NCI-H1048 (cell line): Measurements from ENCODE around the gene CCDC47.

Experiments
- DNase-seq: peaks from one replicate; lab custom pipeline; 2025; lab: John Stamatoyannopoulos, UW

The CCDC47 gene

DNA sequence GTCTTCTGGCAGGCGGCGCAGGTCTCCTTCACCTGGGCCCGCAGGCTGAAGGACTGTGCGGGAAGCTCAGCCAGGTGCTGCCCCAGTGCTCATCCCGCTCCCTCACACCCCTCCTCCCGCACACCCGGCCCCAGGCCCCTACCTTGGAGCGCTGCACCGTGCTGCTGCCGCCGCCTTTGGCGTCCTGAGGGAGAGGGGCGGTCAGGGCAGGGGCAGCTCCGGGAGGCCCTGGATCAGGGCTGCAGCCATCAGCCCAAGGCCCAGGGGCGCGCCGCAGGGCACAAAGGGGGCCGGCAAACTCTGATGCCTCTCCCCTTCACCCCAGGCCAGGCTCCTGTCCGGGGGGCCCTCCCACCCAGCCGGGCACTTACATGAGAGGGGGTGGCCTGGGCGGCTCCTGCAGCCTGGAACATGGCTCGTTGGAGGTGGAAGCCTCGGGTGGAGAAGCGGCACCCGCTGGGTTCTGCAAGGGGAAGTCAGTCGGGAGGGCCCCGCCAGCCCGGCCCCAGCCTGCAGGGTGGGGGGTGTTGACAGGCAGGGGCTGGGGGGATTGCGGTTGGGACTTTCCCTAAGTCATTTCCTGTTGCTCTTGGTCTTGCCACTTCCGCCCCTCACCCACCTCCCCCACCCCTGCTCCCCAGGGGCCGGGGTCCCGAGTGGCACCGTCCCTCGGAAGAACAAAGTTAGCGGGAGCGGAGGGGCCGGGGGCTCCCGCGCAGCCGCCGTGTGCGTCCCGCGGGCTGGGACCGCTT is 74.3 kb downstream of the CCDC47 start:
- no peak for DNase-seq

DNA sequence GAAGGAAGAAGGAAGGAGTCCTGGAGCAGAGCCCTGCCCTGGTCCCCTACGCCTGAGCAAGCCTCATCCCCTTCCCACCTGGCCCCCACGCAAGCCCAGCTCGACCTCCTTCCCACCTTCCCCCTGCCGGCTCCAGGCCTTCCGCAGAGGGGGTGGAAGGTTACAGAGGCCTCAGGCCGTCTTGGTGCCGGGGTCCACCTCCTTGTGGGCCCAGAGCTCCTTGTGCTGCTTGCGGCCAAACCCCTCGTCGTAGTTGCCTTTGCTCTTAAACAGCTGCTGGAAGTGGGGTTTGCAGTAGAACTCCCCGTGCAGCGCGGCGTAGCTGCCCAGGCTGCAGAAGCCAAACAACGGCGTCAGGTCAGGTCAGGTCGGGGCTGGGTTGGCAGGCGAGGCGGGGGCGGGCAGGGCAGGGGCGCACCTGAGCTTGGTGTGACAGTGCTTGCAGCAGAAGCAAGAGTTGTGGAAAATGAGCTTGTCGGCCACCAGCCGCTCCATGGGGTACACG is 75.0 kb downstream of the CCDC47 start:
- no peak for DNase-seq

DNA sequence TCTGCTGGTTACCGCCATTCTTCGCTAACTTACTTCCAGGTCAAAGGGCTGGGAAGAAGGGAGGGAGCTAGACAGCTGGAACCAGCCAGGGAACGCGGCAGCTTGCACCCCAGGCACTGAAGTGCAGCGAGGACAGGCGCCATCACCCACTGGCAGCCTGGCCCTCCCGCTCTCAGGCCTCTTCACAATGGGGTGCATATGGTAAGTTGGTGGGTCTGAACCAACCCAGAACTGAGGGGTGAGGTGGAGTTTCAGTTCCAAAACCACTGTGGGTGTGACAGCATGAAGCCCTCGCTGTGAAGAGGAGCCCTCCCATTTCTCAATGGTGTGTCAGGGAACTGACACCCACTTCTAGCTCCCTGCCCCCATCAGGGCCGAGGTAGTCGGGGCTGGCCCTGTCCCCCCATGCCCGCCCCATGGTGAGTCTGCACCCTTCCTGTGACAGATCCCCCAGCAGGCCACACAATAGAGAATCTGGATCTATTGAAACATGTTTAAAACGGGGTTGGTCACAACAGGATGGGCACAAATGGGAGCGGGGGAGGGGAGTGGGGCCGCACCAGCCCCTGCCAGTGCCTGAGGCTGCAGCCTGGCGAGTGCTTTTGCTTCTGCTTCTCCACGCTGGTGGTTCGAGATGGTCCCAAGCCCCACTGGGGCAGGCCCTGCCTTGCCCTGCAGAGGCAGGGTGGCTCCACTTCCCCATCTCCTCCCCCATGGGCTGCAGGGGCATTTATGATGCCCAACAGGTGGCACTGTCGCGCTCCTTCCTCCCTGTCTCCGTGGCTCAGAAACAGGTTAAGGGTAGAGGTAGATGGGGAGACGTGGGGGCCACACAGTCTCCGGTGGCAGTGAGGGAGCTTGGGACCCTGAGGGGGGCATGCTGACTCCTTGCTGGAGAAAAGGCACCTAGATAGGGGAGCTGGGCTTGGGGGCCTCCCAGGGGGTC is 75.8 kb downstream of the CCDC47 start:
- no peak for DNase-seq

DNA sequence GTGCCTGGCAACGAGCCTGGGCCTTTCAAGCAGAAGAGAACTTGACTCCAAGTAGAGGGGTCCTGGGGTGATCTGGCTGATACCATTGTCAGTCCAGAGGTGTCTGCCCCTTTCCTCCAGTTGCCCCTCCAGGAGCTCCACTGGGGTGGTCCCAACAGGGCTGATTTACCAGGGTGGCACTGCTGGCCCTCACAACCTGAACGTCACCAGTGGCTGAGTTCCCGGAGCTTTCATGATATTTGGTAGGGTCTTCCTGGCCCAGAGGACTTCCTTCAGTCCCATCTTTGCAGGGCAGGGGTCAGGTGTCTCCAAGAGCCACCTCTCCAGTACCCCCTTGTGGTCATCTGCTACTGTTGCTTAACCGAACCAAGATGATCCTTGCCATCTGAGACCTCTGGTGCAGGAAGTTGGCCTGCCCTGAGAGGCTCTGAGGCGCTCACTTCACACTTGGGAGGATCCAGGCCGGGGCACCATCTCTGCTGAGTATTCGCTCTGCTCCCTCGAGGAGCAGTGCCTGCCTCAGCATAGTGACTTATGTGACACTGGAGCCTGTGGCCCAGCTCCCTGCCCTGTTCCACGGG is 76.9 kb downstream of the CCDC47 start:
- no peak for DNase-seq

DNA sequence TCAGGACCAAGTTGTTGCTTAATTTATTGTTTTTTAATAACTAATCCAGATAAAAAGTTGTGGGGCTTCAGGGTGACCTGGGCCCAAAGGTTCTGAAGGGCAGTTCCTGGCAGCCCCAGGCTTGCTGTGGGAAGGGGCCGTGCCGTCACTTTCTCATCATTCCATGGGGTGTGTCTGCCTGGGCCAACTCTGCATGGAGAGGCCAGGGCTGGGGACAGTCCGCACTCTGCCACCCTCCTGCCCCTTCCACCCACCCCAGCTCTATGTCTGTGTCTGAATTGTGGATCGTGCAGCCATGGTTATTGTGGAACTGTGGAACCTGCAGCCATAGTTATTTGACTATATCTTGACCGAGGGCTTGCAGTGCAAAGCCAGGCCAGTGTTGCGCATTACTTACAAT is 77.5 kb downstream of the CCDC47 start:
- no peak for DNase-seq
